ENCODE results near the gene ZNF488.

- TF ChIP-seq CTCF (conservative IDR thresholded peaks at IDR 0.05 in 1 of 2, IDR thresholded peaks at IDR 0.05 in 1 of 2; ENCODE audit: low read depth in 1 of 2, low read length in 2 of 2) (no peak), EZH2 (IDR thresholded peaks at IDR 0.05; ENCODE audit: low read length, missing control alignments) (no peak)
Observed at GRCh38 chr10:47409171-47409865, 25.2 kb upstream of the ZNF488 start.
